DMS 273 (cell line): ENCODE results near the gene SRRM2.

Experiments
- DNase-seq: peaks from one replicate; lab custom pipeline; 2025; ENCODE audit not compliant: unreplicated experiment; lab: John Stamatoyannopoulos, UW

SRRM2 gene

GRCh38 chr16:2752035-2752849, at the start of gene SRRM2:
TSS of gene SRRM2 (plus strand) at chr16:2752638. CDS start at chr16:2756365, 3,727 bp downstream.
- DNase-seq = peak; percentile 99

- no peak for DNase-seq
Measured at GRCh38 chr16:2702871-2703745, 49.3 kb upstream of the SRRM2 start.

GRCh38 chr16:2704166-2704982, 48.1 kb upstream of the SRRM2 start:
- no peak for DNase-seq

- DNase-seq = no peak
Measured at GRCh38 chr16:2704983-2705275, 47.5 kb upstream of the SRRM2 start.

GRCh38 chr16:2705351-2705750, 47.1 kb upstream of the SRRM2 start:
- no peak for DNase-seq

GRCh38 chr16:2706085-2706484, 46.4 kb upstream of the SRRM2 start:
- no peak for DNase-seq

- DNase-seq = no peak
Measured at GRCh38 chr16:2706611-2707311, 45.7 kb upstream of the SRRM2 start.

- DNase-seq = no peak
Measured at GRCh38 chr16:2707368-2708289, 44.8 kb upstream of the SRRM2 start.

- DNase-seq = no peak
Measured at GRCh38 chr16:2708290-2708639, 44.2 kb upstream of the SRRM2 start.

GRCh38 chr16:2708955-2709587, 43.4 kb upstream of the SRRM2 start:
- no peak for DNase-seq

GRCh38 chr16:2709588-2709984, 42.9 kb upstream of the SRRM2 start:
- DNase-seq = no peak

- DNase-seq = no peak
Measured at GRCh38 chr16:2710021-2710710, 42.3 kb upstream of the SRRM2 start.

- DNase-seq = peak; percentile 93
Measured at GRCh38 chr16:2710711-2711231, 41.7 kb upstream of the SRRM2 start.

- no peak for DNase-seq
Measured at GRCh38 chr16:2711370-2712062, 40.9 kb upstream of the SRRM2 start.

GRCh38 chr16:2712063-2712441, 40.4 kb upstream of the SRRM2 start:
- no peak for DNase-seq

- DNase-seq = no peak
Measured at GRCh38 chr16:2712546-2712945, 39.9 kb upstream of the SRRM2 start.

GRCh38 chr16:2713523-2713922, 38.9 kb upstream of the SRRM2 start:
- no peak for DNase-seq
